Ishikawa (cell line): ENCODE data around the gene ZC3H6.

Experiments used
- CEBPB ChIP-seq: IDR thresholded peaks from 2 replicates; pipeline ENCODE4 v1.6.1; 2012
- EGR1 ChIP-seq: IDR thresholded peaks from 2 replicates; pipeline ENCODE4 v1.6.1; 2012
- EP300 ChIP-seq: IDR thresholded peaks from 2 replicates; pipeline ENCODE4 v1.6.1; 2012; ENCODE audit warnings: borderline replicate concordance
- MAX ChIP-seq: IDR thresholded peaks from 2 replicates; pipeline ENCODE4 v1.6.1; 2012
- REST ChIP-seq: IDR thresholded peaks from 2 replicates; pipeline ENCODE4 v1.6.1; 2012; ENCODE audit warnings: low read depth, mild to moderate bottlenecking
- TAF1 ChIP-seq: IDR thresholded peaks from 2 replicates; pipeline ENCODE4 v1.6.1; 2012; ENCODE audit warnings: low read depth, mild to moderate bottlenecking
- TEAD4 ChIP-seq: IDR thresholded peaks from 2 replicates; pipeline ENCODE4 v1.6.1; 2012
- YY1 ChIP-seq: IDR thresholded peaks from 2 replicates; pipeline ENCODE4 v1.6.1; 2012; ENCODE audit warnings: low read depth

GRCh38 chr2:112332123-112332696 is 56.8 kb downstream of the ZC3H6 start:
- TF ChIP-seq YY1: no peak
- no peak for TF ChIP-seq MAX
- TF ChIP-seq EP300: no peak
- TF ChIP-seq CEBPB: no peak
- TF ChIP-seq REST: no peak
- no peak for TF ChIP-seq EGR1
- no peak for TF ChIP-seq TAF1
- no peak for TF ChIP-seq TEAD4
